PFSK-1 (cell line): ENCODE results near the gene INTS12.

Experiments
- FOXP2 ChIP-seq: optimal IDR thresholded peaks from 2 replicates; pipeline ENCODE3; 2011; ENCODE audit warnings: borderline replicate concordance, control low read depth, inconsistent platforms; ENCODE audit not compliant: insufficient read depth; ENCODE audit errors: extremely low read length, extremely low read depth
- POLR2AphosphoS5 ChIP-seq: IDR thresholded peaks from 2 replicates; pipeline ENCODE4 v1.6.1; 2012; ENCODE audit warnings: low read depth, mild to moderate bottlenecking, control low read depth, low read length, moderate library complexity
- REST ChIP-seq, 2 experiments: IDR thresholded peaks; 2 replicates each; pipeline versions ENCODE4 v1.6.1 to v1.8.0; 2011 to 2012; ENCODE audit warnings: low read depth in 2 of 2, low read length in 2 of 2, control low read depth in 1 of 2, inconsistent platforms in 1 of 2, mild to moderate bottlenecking in 1 of 2, moderate library complexity in 1 of 2; ENCODE audit not compliant: insufficient read depth in 1 of 2
- SIN3A ChIP-seq: IDR thresholded peaks from 2 replicates; pipeline ENCODE4 v1.6.1; 2012; ENCODE audit warnings: mild to moderate bottlenecking, low read length, moderate library complexity, borderline replicate concordance; ENCODE audit not compliant: insufficient read depth
- TAF1 ChIP-seq: IDR thresholded peaks from 2 replicates; pipeline ENCODE4 v1.6.1; 2012; ENCODE audit warnings: low read length, control low read depth, borderline replicate concordance; ENCODE audit not compliant: insufficient read depth

Gene INTS12

GRCh38 chr4:105748222-105748621, 39.7 kb upstream of the INTS12 start:
- TF ChIP-seq REST (IDR thresholded peaks at IDR 0.05; ENCODE audit: insufficient read depth in 1 of 2, low read depth in 2 of 2, low read length in 2 of 2) (no peak), FOXP2 (no peak), TAF1 (no peak), POLR2AphosphoS5 (no peak)

GRCh38 chr4:105741548-105741947, 33.1 kb upstream of the INTS12 start:
- TF ChIP-seq TAF1, result no peak
- TF ChIP-seq REST (IDR thresholded peaks at IDR 0.05; ENCODE audit: insufficient read depth in 1 of 2, low read depth in 2 of 2, low read length in 2 of 2), result no peak
- no peak for TF ChIP-seq FOXP2
- TF ChIP-seq POLR2AphosphoS5, result no peak
- TF ChIP-seq SIN3A, result no peak

GRCh38 chr4:105725623-105726022, 17.1 kb upstream of the INTS12 start:
- no peak for TF ChIP-seq SIN3A
- TF ChIP-seq TAF1, result no peak
- no peak for TF ChIP-seq FOXP2
- TF ChIP-seq REST (IDR thresholded peaks at IDR 0.05; ENCODE audit: insufficient read depth in 1 of 2, low read depth in 2 of 2, low read length in 2 of 2), result no peak
- TF ChIP-seq POLR2AphosphoS5, result no peak

GRCh38 chr4:105719204-105719603, 10.7 kb upstream of the INTS12 start:
- TF ChIP-seq SIN3A (no peak), TAF1 (no peak), POLR2AphosphoS5 (no peak), REST (IDR thresholded peaks at IDR 0.05; ENCODE audit: insufficient read depth in 1 of 2, low read depth in 2 of 2, low read length in 2 of 2) (no peak), FOXP2 (no peak)

- TF ChIP-seq REST (IDR thresholded peaks at IDR 0.05; ENCODE audit: insufficient read depth in 1 of 2, low read depth in 2 of 2, low read length in 2 of 2), result no peak
- TF ChIP-seq FOXP2, result no peak
- no peak for TF ChIP-seq TAF1
- no peak for TF ChIP-seq POLR2AphosphoS5
- TF ChIP-seq SIN3A, result no peak
Measured at GRCh38 chr4:105715692-105716278, 7.3 kb upstream of the INTS12 start.
